MM.1S (cell line): ENCODE measurements around the gene METTL17.

Experiments used
- CTCF ChIP-seq: fragments of 300-600 bp; sonication (generic); IDR thresholded peaks from 2 replicates; pipeline ENCODE4 v1.5.1; 2016; ENCODE audit warnings: antibody characterized with exemption, low read length, mixed read lengths
- EZH2phosphoT487 ChIP-seq: fragments of 300-600 bp; sonication (generic); IDR thresholded peaks from 2 replicates; pipeline ENCODE4 v1.6.1; 2018; ENCODE audit warnings: antibody characterized with exemption, low read length

DNA sequence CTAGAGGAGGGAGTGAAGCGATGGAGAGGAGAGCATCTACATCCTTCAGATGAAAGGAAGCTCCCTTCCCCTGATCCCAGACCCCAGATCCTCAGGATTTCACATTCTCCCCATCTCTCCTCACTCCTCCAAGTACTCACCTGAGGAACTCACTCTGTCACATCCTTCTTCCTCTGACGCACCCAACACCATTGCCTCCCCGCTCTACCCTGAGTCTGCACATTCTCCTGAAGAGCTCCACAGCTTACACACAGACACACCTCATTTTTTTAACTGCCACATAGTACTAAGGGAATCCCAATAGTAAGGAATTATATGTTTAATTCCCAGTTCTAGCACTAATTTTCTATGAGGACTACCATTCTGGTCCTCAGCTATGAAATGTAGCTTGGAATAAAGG is 16.3 kb upstream of the METTL17 start:
- TF ChIP-seq CTCF, result no peak
- no peak for TF ChIP-seq EZH2phosphoT487
